ENCODE data around the gene USP6NL. TPM values are rescaled to one million over a fixed set of nuclear protein-coding genes. Genes with fewer than 3 reads are reported as not detected.
A peak's percentile ranks its signal among the peaks of the same experiment; 100 is the strongest.

Gene USP6NL
- total RNA-seq, 1 experiment from 2014 or later: 13.1 TPM

DNA sequence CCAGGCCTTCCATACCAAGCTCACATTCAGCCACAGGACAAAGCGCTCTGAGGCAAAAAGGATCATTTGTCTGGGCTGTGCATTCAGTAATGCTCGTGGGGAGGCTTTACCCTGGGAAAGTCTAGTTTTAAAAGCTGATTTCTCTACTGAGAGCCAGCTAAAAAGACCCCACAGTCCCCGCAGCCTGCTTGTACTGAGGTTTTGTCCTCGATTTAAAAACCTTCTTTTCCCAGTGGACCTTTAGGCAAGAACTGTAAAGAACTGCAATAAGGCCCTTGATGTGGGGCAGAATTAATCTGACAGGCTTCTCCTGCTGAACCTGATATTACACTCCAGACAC lies 180.3 kb downstream of the USP6NL start:
- DNase-seq (ENCODE audit: extremely low read depth, low read depth): no peak

DNA sequence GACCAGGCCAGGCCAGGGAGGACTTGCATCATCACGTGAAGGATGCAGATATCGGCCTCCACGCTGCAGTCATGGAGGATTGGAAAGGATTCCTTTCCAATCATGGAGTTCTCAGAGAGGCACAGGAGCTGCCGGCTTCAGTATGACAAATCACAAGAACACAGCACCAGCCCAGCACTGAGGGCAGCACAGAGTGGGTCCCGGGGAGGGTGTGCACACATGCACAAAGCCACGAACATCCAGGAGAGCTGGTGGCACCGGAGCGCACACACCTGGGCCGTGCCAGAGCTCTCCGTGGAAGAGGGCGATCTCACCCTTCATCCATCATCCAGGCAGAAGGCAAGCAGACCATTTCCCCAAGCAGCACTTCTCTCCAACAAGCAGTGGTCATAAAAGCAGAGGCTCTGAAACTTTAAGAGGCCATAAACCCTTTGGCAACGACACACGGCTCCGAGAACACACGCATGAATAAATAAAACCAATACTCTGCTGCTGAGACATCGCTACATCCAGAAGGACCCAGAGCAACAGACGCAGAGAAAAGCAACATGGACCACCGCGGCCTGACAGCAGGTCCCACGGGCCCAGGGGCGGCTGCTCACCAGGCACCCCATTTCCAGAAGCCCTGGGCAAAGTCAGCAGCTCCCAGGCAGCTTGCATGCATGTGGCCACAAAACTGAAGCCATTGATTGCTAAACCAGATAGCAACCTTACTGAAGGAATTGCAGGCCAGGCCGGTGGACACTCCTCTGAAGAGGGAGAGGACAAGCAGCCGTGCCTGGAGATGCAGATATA lies 180.8 kb downstream of the USP6NL start:
- no peak for DNase-seq (ENCODE audit: extremely low read depth, low read depth)

DNA sequence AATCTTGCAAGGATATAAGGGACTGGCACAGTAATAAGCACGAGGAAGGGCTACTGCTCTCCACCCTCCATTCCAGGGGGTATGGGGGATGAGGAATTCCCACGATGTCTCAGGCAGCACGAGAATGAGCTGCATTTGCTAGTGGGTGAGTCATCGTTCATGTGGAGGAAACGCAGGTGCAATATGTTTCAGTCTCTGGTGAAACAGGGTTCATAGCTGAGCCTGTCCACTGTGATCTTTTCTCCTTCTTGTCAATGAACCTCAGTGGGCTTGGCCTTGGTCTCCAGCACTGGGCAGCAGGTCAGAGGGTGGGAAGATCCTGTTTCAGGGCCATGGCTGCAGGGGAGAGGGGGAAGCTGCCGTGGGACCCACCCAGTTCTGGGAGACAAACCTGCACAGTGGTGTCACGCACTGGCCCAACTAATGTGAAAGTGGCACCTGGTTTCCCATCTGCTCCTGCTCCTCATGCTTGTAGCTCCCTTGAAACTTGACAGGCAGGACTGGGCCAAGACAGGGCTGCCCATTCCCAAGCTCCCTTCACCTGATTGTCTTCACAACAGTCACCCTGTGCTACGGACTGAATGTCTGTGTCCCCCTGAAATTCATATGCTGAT lies 181.9 kb downstream of the USP6NL start:
- DNase-seq (ENCODE audit: extremely low read depth, low read depth): no peak

DNA sequence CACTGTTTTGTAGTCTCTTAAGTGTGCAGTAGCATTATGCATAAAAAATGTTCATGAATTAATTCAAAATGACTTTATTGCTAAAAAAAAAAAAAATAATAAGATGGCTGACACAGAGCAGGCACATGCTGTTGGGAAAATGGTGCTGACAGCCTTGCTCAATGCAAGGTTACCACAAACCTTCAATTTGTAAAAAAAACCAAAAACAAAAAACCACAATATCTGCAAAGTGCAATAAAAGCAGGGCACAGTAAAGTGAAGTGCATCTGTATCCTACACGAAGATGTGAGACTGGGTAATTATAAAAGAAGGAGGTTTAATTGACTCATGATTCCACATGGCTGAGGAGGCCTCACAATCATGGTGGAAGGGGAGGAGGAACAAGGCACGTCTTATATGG lies 185.8 kb downstream of the USP6NL start:
- no peak for DNase-seq (ENCODE audit: extremely low read depth, low read depth)

DNA sequence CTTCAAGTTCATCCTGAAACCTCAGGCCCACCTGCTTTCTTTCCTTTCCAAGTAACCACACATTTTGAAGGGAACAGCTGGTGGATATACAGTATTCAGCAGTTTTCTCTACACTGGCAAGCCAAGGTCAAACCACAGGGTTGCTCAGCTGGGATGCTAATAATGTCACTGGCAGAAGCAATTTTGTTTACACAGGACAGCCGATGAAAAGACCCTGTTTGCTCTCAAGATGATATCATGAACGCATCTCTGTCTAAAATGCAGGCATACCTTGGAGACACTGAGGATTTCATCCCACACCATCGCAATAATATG lies 186.2 kb downstream of the USP6NL start:
- DNase-seq (ENCODE audit: extremely low read depth, low read depth): no peak

- DNase-seq (ENCODE audit: extremely low read depth, low read depth): peak; percentile 18
Measured at GRCh38 chr10:11424456-11425295, 186.8 kb downstream of the USP6NL start.

DNA sequence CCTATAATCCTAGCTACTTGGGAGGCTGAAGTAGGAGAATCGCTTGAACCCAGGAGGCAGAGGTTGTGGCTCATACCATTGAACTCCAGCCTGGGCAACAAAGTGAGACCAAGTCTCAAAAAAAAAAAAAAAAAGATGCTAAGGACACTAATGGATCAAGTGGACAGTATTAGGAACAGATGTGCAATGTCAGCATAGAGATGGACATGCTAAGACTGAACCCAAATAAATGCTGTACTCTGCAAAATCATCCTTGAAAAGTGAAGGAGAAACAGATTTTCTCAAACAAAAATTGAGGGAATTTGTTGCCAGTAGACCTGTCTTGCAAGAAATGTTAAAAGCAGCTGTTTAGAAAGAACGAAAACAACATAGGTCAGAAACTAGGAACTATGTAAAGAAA lies 194.5 kb downstream of the USP6NL start:
- DNase-seq (ENCODE audit: extremely low read depth, low read depth): no peak

DNA sequence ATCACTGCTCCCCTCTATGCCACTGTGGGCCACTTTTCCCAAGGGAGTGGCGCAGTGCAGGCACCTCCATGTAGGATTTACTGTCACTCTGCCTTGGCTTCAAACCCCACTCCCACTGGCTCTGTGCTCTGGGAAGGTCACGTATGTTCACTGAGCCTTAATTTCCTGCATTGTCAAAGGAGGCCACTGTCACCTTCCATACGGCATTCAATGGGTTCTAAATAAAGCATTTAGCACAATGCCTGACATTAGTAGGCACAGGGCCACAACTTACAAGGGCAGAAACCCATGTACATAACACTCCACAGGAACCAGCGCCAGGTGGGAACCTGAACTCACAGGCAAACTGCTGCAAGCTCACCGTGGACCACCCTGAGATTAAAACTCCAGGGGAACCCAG lies 196.4 kb downstream of the USP6NL start:
- no peak for DNase-seq (ENCODE audit: extremely low read depth, low read depth)

GRCh38 chr10:11414314-11415038 lies 197.0 kb downstream of the USP6NL start:
- no peak for DNase-seq (ENCODE audit: extremely low read depth, low read depth)

GRCh38 chr10:11411926-11412545 lies 199.4 kb downstream of the USP6NL start:
- DNase-seq (ENCODE audit: extremely low read depth, low read depth): no peak

- DNase-seq (ENCODE audit: extremely low read depth, low read depth): no peak
Measured at GRCh38 chr10:11409357-11409756, 202.1 kb downstream of the USP6NL start.

- no peak for DNase-seq (ENCODE audit: extremely low read depth, low read depth)
Measured at GRCh38 chr10:11407939-11408338, 203.5 kb downstream of the USP6NL start.

DNA sequence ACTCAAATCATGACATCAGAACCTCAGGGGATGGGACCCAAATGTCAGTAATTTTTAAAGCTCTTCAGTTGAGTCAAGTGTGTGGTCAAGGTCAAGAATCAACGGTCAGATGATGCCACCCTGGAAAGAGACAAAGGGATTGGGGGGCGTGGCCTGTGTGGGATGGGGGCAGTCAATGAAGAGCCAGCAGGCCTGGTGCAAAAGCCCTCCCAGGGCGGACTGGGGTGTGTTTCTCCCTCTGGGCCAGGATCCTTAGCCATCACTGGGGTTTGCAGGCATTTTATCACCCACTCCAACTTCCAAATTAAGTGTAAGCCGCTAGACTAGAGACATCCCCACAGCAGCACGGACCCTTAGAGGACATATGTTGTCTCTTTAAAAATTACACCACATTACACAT lies 204.7 kb downstream of the USP6NL start:
- no peak for DNase-seq (ENCODE audit: extremely low read depth, low read depth)

- no peak for DNase-seq (ENCODE audit: extremely low read depth, low read depth)
Measured at GRCh38 chr10:11404901-11405300, 206.5 kb downstream of the USP6NL start.

Other genes starting within 250 kb of the USP6NL start
- gene ECHDC3, start 130.7 kb upstream of the USP6NL start, total RNA-seq (2014; rRNA removed; shearing (Covaris generic)): 15.7 and 20.1 TPM in 2 replicates
- 7.2 and 10.3 TPM in 2 replicates for gene PROSER2, start 211.7 kb upstream of the USP6NL start, total RNA-seq (2014; rRNA removed; shearing (Covaris generic))

Measured in NCI-H460 (cell line).